ENCODE data around the gene SPG11. TPM values are rescaled to one million over a fixed set of nuclear protein-coding genes. Genes with fewer than 3 reads are reported as not detected.
A peak's percentile ranks its signal among the peaks of the same experiment; 100 is the strongest.

SPG11 gene
- polyA plus RNA-seq, 4 donors, result 33.5 to 63.8 (median 34.7) TPM

- no peaks in the 10 kb centered on the region for H3K9me3 ChIP-seq (ENCODE audit: control insufficient read depth in 2 of 2, insufficient read depth in 1 of 2, low read depth in 1 of 2, low read length in 1 of 2)
- FAIRE-seq, result no peak
- peaks cover 9 to 38% (median 10%) of the 10 kb centered on the region in 3 donors for H3K36me3 ChIP-seq (ENCODE audit: control insufficient read depth in 3 of 3, insufficient read depth in 2 of 3, low read depth in 1 of 3, low read length in 3 of 3)
- H3K4me1 ChIP-seq (ENCODE audit: control insufficient read depth in 3 of 3, insufficient read depth in 2 of 3, low read depth in 1 of 3, low read length in 2 of 3), result no peaks in the 10 kb centered on the region
- H3K27me3 ChIP-seq (ENCODE audit: control insufficient read depth in 3 of 3, insufficient read depth in 3 of 3, low read length in 3 of 3), result no peaks in the 10 kb centered on the region
- no peak overlapping the region for H3K27ac ChIP-seq (ENCODE audit: low read depth in 1 of 3, low read length in 2 of 3)
- H3K4me3 ChIP-seq (ENCODE audit: low read depth in 1 of 3, low read length in 3 of 3), result no peak overlapping the region
- no peak for DNase-seq
These were observed 40.3 kb downstream of the SPG11 start for GRCh38 chr15:44623178-44623577.

DNA sequence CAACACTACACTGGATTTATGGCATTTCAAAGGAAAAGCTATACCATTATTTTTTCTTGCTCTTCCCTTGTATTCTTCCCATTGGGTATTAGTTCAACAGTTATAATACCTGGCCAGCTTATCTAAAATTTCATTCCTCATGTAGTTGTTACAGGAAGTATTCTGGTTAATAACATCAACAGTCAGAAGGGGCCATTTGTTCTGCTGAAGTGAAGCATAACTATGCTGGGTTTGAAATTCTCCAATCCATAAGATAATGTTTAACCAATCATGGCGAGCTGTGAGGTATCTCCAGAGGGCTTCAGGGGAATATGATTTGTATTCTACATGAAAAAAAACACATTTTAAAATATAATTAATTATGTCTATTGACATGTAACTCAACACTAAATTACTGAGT is 43.4 kb downstream of the SPG11 start:
- FAIRE-seq (no peak), DNase-seq (no peak)
- no peaks in the 10 kb centered on the region for H3K9me3 ChIP-seq (ENCODE audit: control insufficient read depth in 2 of 2, insufficient read depth in 1 of 2, low read depth in 1 of 2, low read length in 1 of 2)
- H3K27me3 ChIP-seq (ENCODE audit: control insufficient read depth in 3 of 3, insufficient read depth in 3 of 3, low read length in 3 of 3), result no peaks in the 10 kb centered on the region
- no peak overlapping the region for H3K4me3 ChIP-seq (ENCODE audit: low read depth in 1 of 3, low read length in 3 of 3)
- H3K36me3 ChIP-seq (ENCODE audit: control insufficient read depth in 3 of 3, insufficient read depth in 2 of 3, low read depth in 1 of 3, low read length in 3 of 3), result peaks cover 10 to 42% (median 10%) of the 10 kb centered on the region in 3 donors
- H3K4me1 ChIP-seq (ENCODE audit: control insufficient read depth in 3 of 3, insufficient read depth in 2 of 3, low read depth in 1 of 3, low read length in 2 of 3), result no peaks in the 10 kb centered on the region
- WGBS, 3 donors, result 89 to 94% (median 91%) methylated on average over 1 of the region's 1 CpG
- no peak overlapping the region for H3K27ac ChIP-seq (ENCODE audit: low read depth in 1 of 3, low read length in 2 of 3)

DNA sequence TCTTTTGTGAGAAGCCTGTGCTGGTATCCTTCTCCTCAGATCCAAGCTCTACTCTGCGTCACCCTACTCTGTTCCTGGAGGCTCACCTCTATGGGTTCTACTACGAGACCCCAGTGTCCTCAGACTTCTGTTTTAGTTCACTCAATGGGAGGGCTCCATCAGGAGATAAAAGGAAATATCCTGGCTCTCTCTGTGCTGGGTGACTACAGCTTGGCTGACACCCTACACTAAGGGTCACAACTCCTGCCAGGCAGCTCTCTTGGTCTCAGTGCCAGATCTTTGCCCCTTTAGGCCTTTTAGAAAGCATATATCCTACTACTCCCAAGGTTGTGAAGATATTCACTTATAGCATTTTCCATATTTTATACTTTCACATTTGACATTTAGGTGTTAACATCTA is 46.5 kb downstream of the SPG11 start:
- Histone ChIP-seq H3K36me3 (ENCODE audit: control insufficient read depth in 3 of 3, insufficient read depth in 2 of 3, low read depth in 1 of 3, low read length in 3 of 3) (peaks cover 7 to 42% (median 19%) of the 10 kb centered on the region in 3 donors), H3K27me3 (ENCODE audit: control insufficient read depth in 3 of 3, insufficient read depth in 3 of 3, low read length in 3 of 3) (no peaks in the 10 kb centered on the region), H3K4me1 (ENCODE audit: control insufficient read depth in 3 of 3, insufficient read depth in 2 of 3, low read depth in 1 of 3, low read length in 2 of 3) (no peaks in the 10 kb centered on the region), H3K4me3 (ENCODE audit: low read depth in 1 of 3, low read length in 3 of 3) (no peak overlapping the region), H3K9me3 (ENCODE audit: control insufficient read depth in 2 of 2, insufficient read depth in 1 of 2, low read depth in 1 of 2, low read length in 1 of 2) (no peaks in the 10 kb centered on the region), H3K27ac (ENCODE audit: low read depth in 1 of 3, low read length in 2 of 3) (no peak overlapping the region)
- FAIRE-seq (no peak), DNase-seq (no peak)
- WGBS, 3 donors, result 97 to 100% (median 100%) methylated on average over 2 of the region's 2 CpGs

- Histone ChIP-seq H3K4me1 (ENCODE audit: control insufficient read depth in 3 of 3, insufficient read depth in 2 of 3, low read depth in 1 of 3, low read length in 2 of 3) (no peaks in the 10 kb centered on the region), H3K4me3 (ENCODE audit: low read depth in 1 of 3, low read length in 3 of 3) (no peak overlapping the region), H3K36me3 (ENCODE audit: control insufficient read depth in 3 of 3, insufficient read depth in 2 of 3, low read depth in 1 of 3, low read length in 3 of 3) (peaks cover 9 to 30% (median 19%) of the 10 kb centered on the region in 3 donors), H3K27me3 (ENCODE audit: control insufficient read depth in 3 of 3, insufficient read depth in 3 of 3, low read length in 3 of 3) (no peaks in the 10 kb centered on the region), H3K9me3 (ENCODE audit: control insufficient read depth in 2 of 2, insufficient read depth in 1 of 2, low read depth in 1 of 2, low read length in 1 of 2) (no peaks in the 10 kb centered on the region), H3K27ac (ENCODE audit: low read depth in 1 of 3, low read length in 2 of 3) (no peak overlapping the region)
- no peak for FAIRE-seq
- 81 to 92% (median 83%) methylated on average over 1 of the region's 1 CpG for WGBS, 3 donors
- no peak for DNase-seq
These were observed 56.7 kb downstream of the SPG11 start for GRCh38 chr15:44606740-44607139.

DNA sequence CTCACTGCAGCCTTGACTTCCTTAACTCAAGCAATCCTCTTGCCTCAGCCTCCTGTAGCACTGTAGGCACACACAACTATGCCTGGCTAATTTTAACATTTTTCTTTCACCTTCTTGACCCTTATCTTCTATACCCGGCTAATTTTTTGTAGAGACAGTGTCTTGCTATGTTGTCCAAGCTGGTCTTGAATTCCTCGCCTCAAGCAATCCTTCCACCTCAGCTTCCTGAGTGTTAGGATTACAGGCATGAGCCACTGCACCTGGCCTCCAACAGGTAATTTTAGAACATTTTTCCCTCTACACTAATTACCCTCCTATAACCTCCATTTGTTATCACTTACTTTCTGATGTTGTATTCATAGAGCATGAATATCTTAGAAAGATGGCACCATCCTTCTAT is 60.3 kb downstream of the SPG11 start:
- 92 to 99% (median 98%) methylated on average over 2 of the region's 2 CpGs for WGBS, 3 donors
- no peak for DNase-seq
- FAIRE-seq, result no peak
- Histone ChIP-seq H3K27ac (ENCODE audit: low read depth in 1 of 3, low read length in 2 of 3) (no peak overlapping the region), H3K4me1 (ENCODE audit: control insufficient read depth in 3 of 3, insufficient read depth in 2 of 3, low read depth in 1 of 3, low read length in 2 of 3) (no peaks in the 10 kb centered on the region), H3K9me3 (ENCODE audit: control insufficient read depth in 2 of 2, insufficient read depth in 1 of 2, low read depth in 1 of 2, low read length in 1 of 2) (no peaks in the 10 kb centered on the region), H3K27me3 (ENCODE audit: control insufficient read depth in 3 of 3, insufficient read depth in 3 of 3, low read length in 3 of 3) (no peaks in the 10 kb centered on the region), H3K4me3 (ENCODE audit: low read depth in 1 of 3, low read length in 3 of 3) (no peak overlapping the region), H3K36me3 (ENCODE audit: control insufficient read depth in 3 of 3, insufficient read depth in 2 of 3, low read depth in 1 of 3, low read length in 3 of 3) (peaks cover 9 to 32% (median 30%) of the 10 kb centered on the region in 3 donors)

- Histone ChIP-seq H3K4me3 (ENCODE audit: low read depth in 1 of 3, low read length in 3 of 3) (no peak overlapping the region), H3K9me3 (ENCODE audit: control insufficient read depth in 2 of 2, insufficient read depth in 1 of 2, low read depth in 1 of 2, low read length in 1 of 2) (no peaks in the 10 kb centered on the region), H3K27ac (ENCODE audit: low read depth in 1 of 3, low read length in 2 of 3) (no peak overlapping the region), H3K36me3 (ENCODE audit: control insufficient read depth in 3 of 3, insufficient read depth in 2 of 3, low read depth in 1 of 3, low read length in 3 of 3) (peaks cover 10 to 45% (median 29%) of the 10 kb centered on the region in 3 donors), H3K27me3 (ENCODE audit: control insufficient read depth in 3 of 3, insufficient read depth in 3 of 3, low read length in 3 of 3) (no peaks in the 10 kb centered on the region), H3K4me1 (ENCODE audit: control insufficient read depth in 3 of 3, insufficient read depth in 2 of 3, low read depth in 1 of 3, low read length in 2 of 3) (no peaks in the 10 kb centered on the region)
- DNase-seq (no peak), FAIRE-seq (no peak)
- WGBS, 3 donors, result 67 to 81% (median 70%) methylated on average over 5 of the region's 5 CpGs
These were observed 64.6 kb downstream of the SPG11 start for GRCh38 chr15:44598892-44599291.

GRCh38 chr15:44598066-44598465 is 65.4 kb downstream of the SPG11 start:
- no peaks in the 10 kb centered on the region for H3K27me3 ChIP-seq (ENCODE audit: control insufficient read depth in 3 of 3, insufficient read depth in 3 of 3, low read length in 3 of 3)
- H3K27ac ChIP-seq (ENCODE audit: low read depth in 1 of 3, low read length in 2 of 3), result no peak overlapping the region
- H3K4me1 ChIP-seq (ENCODE audit: control insufficient read depth in 3 of 3, insufficient read depth in 2 of 3, low read depth in 1 of 3, low read length in 2 of 3), result no peaks in the 10 kb centered on the region
- H3K36me3 ChIP-seq (ENCODE audit: control insufficient read depth in 3 of 3, insufficient read depth in 2 of 3, low read depth in 1 of 3, low read length in 3 of 3), result peaks cover 13 to 51% (median 25%) of the 10 kb centered on the region in 3 donors
- 72 to 94% (median 79%) methylated on average over 1 of the region's 1 CpG for WGBS, 3 donors
- peak in 1 of 2 donors; percentile 3 for DNase-seq
- H3K4me3 ChIP-seq (ENCODE audit: low read depth in 1 of 3, low read length in 3 of 3), result no peak overlapping the region
- no peak for FAIRE-seq
- H3K9me3 ChIP-seq (ENCODE audit: control insufficient read depth in 2 of 2, insufficient read depth in 1 of 2, low read depth in 1 of 2, low read length in 1 of 2), result no peaks in the 10 kb centered on the region

DNA sequence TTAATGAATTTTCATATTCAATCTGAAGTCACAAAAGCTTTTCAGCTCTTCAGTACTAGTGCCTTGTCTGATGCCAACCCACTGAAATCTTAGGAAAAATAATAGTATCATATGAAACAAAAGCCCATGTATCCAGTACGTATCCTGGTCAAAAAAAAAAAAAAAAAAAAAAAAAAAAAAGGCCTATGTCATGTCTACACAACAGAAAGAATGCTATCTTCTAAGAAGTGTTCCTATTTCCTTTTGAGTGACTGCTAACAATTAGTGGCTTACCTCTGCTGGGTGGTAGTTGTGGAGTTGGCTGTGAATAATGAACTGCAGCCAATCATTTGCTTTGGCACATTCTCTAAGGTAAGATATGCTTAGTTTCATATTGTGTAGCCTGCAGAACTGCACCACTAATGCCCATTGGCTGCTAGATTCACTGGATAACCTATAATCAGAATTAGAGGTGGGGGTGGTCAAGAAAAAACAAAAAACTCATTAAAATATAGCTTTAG is 66.9 kb downstream of the SPG11 start:
- no peak overlapping the region for H3K4me3 ChIP-seq (ENCODE audit: low read depth in 1 of 3, low read length in 3 of 3)
- FAIRE-seq (no peak), DNase-seq (no peak)
- no peaks in the 10 kb centered on the region for H3K4me1 ChIP-seq (ENCODE audit: control insufficient read depth in 3 of 3, insufficient read depth in 2 of 3, low read depth in 1 of 3, low read length in 2 of 3)
- WGBS, 3 donors, result 63 to 88% (median 88%) methylated on average over 1 of the region's 1 CpG
- H3K27ac ChIP-seq (ENCODE audit: low read depth in 1 of 3, low read length in 2 of 3), result no peak overlapping the region
- peaks cover 18 to 54% (median 27%) of the 10 kb centered on the region in 3 donors for H3K36me3 ChIP-seq (ENCODE audit: control insufficient read depth in 3 of 3, insufficient read depth in 2 of 3, low read depth in 1 of 3, low read length in 3 of 3)
- H3K27me3 ChIP-seq (ENCODE audit: control insufficient read depth in 3 of 3, insufficient read depth in 3 of 3, low read length in 3 of 3), result no peaks in the 10 kb centered on the region
- H3K9me3 ChIP-seq (ENCODE audit: control insufficient read depth in 2 of 2, insufficient read depth in 1 of 2, low read depth in 1 of 2, low read length in 1 of 2), result no peaks in the 10 kb centered on the region

Measured in small intestine (tissue), 7 donors.